GM06990 (cell line): Measurements from ENCODE around the gene CCDC85C.

Source experiments
- DNase-seq: peaks from one replicate; pipeline ENCODE4 v3.0.0-alpha.2; 2011; ENCODE audit not compliant: insufficient read length; ENCODE audit errors: extremely low read depth
- H3K27me3 ChIP-seq: replicated peaks from 2 replicates; pipeline ENCODE4 v1.6.0; 2011; ENCODE audit warnings: low read length; ENCODE audit not compliant: control insufficient read depth, insufficient read depth
- H3K36me3 ChIP-seq: 2 replicates; pipeline ENCODE4 v1.5.1; 2011; ENCODE audit warnings: low read length; ENCODE audit not compliant: control insufficient read depth, insufficient read depth
- H3K4me3 ChIP-seq: replicated peaks from 2 replicates; pipeline ENCODE4 v1.5.1; 2011; ENCODE audit warnings: low read depth, mild to moderate bottlenecking, control low read depth, low read length
- CTCF ChIP-seq: IDR thresholded peaks from 2 replicates; pipeline ENCODE4 v1.5.1; 2011; ENCODE audit warnings: low read length, control low read depth, mild to moderate bottlenecking, inconsistent platforms; ENCODE audit not compliant: insufficient read depth, poor library complexity, severe bottlenecking

The CCDC85C gene

DNA sequence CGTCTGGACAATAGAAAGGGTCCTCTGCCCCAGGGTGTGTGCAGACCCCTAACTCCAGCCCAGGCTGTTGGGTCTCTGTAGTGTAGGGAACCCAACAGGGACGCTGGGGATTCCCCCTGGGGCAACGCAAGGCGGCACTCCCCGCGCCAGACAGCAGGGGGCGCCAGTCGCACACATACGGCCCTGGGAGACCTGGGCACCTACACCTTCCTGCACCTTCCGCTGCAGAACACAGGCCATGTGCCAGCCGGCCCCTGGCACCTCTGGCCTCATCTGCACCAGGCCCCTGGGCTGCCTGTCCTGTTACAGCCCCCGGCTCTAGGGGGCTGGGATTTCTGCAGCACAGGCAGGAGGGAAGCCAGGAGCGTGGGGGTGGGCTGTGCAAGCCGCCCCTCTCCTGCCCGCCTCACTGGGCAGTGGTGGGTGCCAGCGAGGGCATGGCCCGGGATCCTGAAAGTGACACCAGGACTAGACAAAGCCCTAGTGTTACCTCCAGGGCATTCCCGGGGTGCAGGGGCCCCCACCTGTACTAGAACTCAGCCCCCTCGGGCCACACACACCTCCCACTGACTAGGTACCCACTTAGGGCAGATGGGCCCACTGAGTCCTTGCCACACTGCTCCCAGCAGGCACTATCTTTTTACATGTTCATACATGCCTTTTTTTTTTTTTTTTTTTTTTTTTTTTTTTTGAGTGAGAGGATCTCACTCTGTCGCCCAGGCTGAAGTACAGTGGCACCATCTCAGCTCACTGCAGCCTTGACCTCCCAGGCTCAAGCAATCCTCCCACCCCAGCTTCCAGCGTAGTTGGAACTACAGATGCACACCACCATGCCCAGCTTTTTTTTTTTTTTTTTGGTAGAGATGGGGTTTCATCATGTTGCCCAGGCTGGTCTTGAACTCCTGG is 85.3 kb downstream of the CCDC85C start:
- TF ChIP-seq CTCF: peak; percentile 98
- DNase-seq: peak; percentile 76
- Histone ChIP-seq H3K27me3 (no peaks in the 10 kb centered on the region), H3K36me3 (no peaks in the 10 kb centered on the region; the same call in 1 of the 2 replicates), H3K4me3 (no peak overlapping the region)

- Histone ChIP-seq H3K4me3 (no peak overlapping the region), H3K36me3 (no peaks in the 10 kb centered on the region; the same call in 1 of the 2 replicates), H3K27me3 (no peaks in the 10 kb centered on the region)
- TF ChIP-seq CTCF: no peak
- DNase-seq: no peak
These were observed 86.2 kb downstream of the CCDC85C start for GRCh38 chr14:99517643-99518381.

DNA sequence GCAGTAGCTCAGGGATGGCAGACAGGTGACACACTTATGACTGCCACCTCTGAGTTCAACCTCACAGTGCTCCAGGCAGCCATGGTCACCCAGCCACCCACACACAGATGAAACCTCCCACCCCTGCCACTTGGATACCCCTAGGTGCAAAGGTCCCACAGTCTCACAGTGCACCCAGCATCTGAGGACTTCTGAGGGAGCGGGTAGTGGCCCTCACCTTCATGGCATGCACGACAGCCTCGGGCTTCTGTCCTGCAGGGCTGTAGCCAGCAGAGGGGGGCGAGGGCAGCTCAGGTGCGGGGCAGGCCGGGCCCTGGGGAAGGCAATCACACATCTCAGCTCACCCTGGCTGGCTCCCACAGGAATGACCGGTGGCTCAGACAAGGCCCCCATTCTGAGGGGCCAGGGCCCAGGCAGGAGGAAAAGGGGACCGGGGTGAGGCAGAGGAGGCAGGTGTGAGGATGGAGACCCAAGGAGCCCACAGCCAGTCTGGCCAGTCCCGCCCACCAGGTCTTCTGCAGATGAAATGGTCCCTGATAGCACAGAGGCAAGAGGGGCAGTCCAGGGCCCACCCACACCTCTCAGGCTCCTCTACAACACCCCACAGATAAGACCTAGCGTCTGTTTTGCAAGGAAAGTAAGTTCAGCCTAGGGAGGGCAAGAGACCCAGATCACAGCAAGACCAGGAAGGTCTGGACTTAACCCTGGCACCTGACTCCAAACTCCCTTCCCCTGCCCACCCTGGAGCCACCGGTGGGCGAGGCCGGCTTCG is 87.0 kb downstream of the CCDC85C start:
- H3K4me3 ChIP-seq: no peak overlapping the region
- H3K36me3 ChIP-seq: no peaks in the 10 kb centered on the region; the same call in none of the 2 replicates
- H3K27me3 ChIP-seq: no peaks in the 10 kb centered on the region
- no peak for TF ChIP-seq CTCF
- no peak for DNase-seq

DNA sequence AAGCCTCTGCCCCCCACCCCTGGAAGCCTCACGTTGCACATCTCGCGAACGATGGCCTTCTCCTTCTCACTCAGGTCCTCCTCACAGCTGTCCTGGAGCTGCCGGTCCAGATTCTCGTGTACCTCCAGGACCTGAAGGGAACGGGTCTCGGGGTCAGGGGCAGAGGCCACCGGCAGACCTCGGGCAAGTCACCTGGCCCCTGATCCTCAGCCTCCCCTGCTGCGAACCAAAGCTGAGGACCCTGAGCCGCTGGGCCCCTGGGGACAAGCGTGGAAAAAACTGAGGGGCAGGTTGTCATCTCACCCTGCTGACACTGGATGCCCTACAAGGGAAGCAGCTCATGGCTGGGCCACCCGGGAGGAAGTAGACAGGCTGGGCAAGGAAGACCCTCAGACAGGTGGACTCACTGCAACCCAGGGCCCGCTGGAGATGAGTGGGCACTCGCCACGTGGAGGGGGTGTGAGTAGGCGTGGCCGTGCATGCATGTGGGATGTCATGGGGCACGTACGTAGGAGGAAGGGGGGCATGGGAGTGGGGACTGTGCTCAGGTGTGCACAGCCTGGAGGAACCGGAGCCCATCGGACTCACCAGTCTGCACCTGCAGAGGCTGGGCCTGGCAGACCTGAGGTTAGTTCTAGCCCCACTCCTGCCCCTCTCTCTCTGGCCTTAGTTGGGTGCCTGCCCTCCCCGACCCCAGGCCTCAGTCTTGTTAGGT is 87.7 kb downstream of the CCDC85C start:
- peaks cover 2% of the 10 kb centered on the region for H3K36me3 ChIP-seq
- TF ChIP-seq CTCF: no peak
- no peak for DNase-seq
- H3K27me3 ChIP-seq: no peaks in the 10 kb centered on the region
- H3K4me3 ChIP-seq: no peak overlapping the region
